Neural progenitor cell (in vitro differentiated cells): ENCODE measurements around the gene SBF1. TPM values are rescaled to one million over a fixed set of nuclear protein-coding genes. Genes with fewer than 3 reads are reported as not detected.

Experiments used
- DNase-seq: peaks from one replicate; pipeline ENCODE4 v3.0.0-alpha.2; 2016; ENCODE audit warnings: low spot score
- H2AFZ ChIP-seq: fragments of 200-600 bp; sonication (generic); replicated peaks from 2 replicates; pipeline ENCODE4 v1.6.1; 2016; ENCODE audit warnings: antibody characterized with exemption
- H3F3A ChIP-seq: fragments of 200-600 bp; sonication (generic); 2 replicates; pipeline ENCODE4 v1.6.1; 2016; ENCODE audit warnings: antibody characterized with exemption, low read depth
- H3K27ac ChIP-seq: fragments of 200-600 bp; sonication (generic); 2 replicates; pipeline ENCODE4 v1.5.1; 2016; ENCODE audit warnings: mild to moderate bottlenecking
- H3K27me3 ChIP-seq: fragments of 200-600 bp; sonication (generic); 2 replicates; pipeline ENCODE4 v1.6.1; 2016; ENCODE audit warnings: mild to moderate bottlenecking, moderate library complexity
- H3K36me3 ChIP-seq: fragments of 200-600 bp; sonication (generic); 2 replicates; pipeline ENCODE4 v1.5.1; 2016
- H3K4me1 ChIP-seq: fragments of 200-600 bp; sonication (generic); 2 replicates; pipeline ENCODE4 v1.6.1; 2016; ENCODE audit warnings: mixed run types
- H3K4me2 ChIP-seq: fragments of 200-600 bp; sonication (generic); 2 replicates; pipeline ENCODE4 v1.6.1; 2016
- H3K4me3 ChIP-seq: fragments of 200-600 bp; sonication (generic); 2 replicates; pipeline ENCODE4 v1.5.1; 2016
- H3K79me2 ChIP-seq: fragments of 200-600 bp; sonication (generic); 2 replicates; pipeline ENCODE4 v1.6.1; 2016; ENCODE audit warnings: low read depth
- H3K9ac ChIP-seq: fragments of 200-600 bp; sonication (generic); 2 replicates; pipeline ENCODE4 v1.6.1; 2016
- H3K9me3 ChIP-seq: fragments of 200-600 bp; sonication (generic); 2 replicates; pipeline ENCODE4 v1.5.1; 2016; ENCODE audit warnings: low read depth
- H4K20me1 ChIP-seq: fragments of 200-600 bp; sonication (generic); 2 replicates; pipeline ENCODE4 v1.6.1; 2016; ENCODE audit warnings: low read depth
- H3K27ac Mint-ChIP-seq: 3 replicates; pipeline ENCODE4 v1.8.0; 2021; ENCODE audit warnings: mixed read lengths
- H3K27me3 Mint-ChIP-seq: 2 replicates; pipeline ENCODE4 v1.8.0; 2022; ENCODE audit warnings: low read depth, mild to moderate bottlenecking, inconsistent platforms, moderate library complexity, mixed read lengths; ENCODE audit not compliant: insufficient read depth
- H3K36me3 Mint-ChIP-seq: 3 replicates; pipeline ENCODE4 v1.8.0; 2021; ENCODE audit warnings: mixed read lengths
- H3K4me1 Mint-ChIP-seq: 3 replicates; pipeline ENCODE4 v1.8.0; 2021; ENCODE audit warnings: mixed read lengths
- H3K4me3 Mint-ChIP-seq: 3 replicates; pipeline ENCODE4 v1.8.0; 2021; ENCODE audit warnings: mild to moderate bottlenecking, moderate library complexity, mixed read lengths
- H3K9me3 Mint-ChIP-seq: 3 replicates; pipeline ENCODE4 v1.8.0; 2020; ENCODE audit warnings: mixed read lengths
- EZH2 ChIP-seq: fragments of 200-600 bp; sonication (generic); IDR thresholded peaks from 2 replicates; pipeline ENCODE4 v1.6.1; 2017; ENCODE audit warnings: antibody characterized with exemption, mild to moderate bottlenecking, moderate library complexity
- EZH2phosphoT487 ChIP-seq: fragments of 200-600 bp; sonication (generic); IDR thresholded peaks from 2 replicates; pipeline ENCODE4 v1.6.1; 2017; ENCODE audit warnings: antibody characterized with exemption
- total RNA-seq: library from RNA; depleted of rRNA; stranded (reverse); fragments of >200 nt; gene quantifications from 2 replicates; pipeline ENCODE4 v1.2.3, GENCODE V29; 2015; ENCODE audit warnings: low replicate concordance
- TF ChIP-seq, protein P1 (sequence below): fragments of 200-600 bp; sonication (generic); IDR thresholded peaks from 2 replicates; pipeline ENCODE4 v1.5.1; 2017; ENCODE audit warnings: antibody characterized with exemption, mild to moderate bottlenecking

SBF1 gene
- total RNA-seq, 1 donor from 2014 or later = 25.8 TPM

DNA sequence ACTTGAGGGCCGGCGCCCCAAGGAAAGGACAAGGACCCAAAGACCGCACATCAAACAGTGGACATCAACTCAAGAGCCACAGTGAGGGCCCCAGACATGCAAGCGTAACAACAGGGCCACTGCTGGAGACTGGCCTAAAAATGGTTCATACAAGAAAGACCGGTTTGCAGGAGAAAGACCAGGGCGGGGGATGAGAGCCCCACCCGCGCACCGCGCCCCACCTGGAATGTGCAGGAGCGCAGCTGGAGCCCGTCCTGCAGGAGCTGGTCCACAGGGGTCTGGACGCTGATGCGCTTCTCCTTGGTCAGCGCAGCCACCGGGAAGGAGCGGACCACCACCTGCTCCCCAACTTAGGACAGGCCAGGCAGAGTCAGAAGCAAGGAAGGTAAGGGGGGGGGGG lies 13.9 kb downstream of the SBF1 start:
- H3K4me1 ChIP-seq = no peaks in the 10 kb centered on the region
- no peak overlapping the region for H3K4me3 ChIP-seq
- TF ChIP-seq EZH2 (no peak), EZH2phosphoT487 (no peak)
- TF ChIP-seq, protein P1, sequence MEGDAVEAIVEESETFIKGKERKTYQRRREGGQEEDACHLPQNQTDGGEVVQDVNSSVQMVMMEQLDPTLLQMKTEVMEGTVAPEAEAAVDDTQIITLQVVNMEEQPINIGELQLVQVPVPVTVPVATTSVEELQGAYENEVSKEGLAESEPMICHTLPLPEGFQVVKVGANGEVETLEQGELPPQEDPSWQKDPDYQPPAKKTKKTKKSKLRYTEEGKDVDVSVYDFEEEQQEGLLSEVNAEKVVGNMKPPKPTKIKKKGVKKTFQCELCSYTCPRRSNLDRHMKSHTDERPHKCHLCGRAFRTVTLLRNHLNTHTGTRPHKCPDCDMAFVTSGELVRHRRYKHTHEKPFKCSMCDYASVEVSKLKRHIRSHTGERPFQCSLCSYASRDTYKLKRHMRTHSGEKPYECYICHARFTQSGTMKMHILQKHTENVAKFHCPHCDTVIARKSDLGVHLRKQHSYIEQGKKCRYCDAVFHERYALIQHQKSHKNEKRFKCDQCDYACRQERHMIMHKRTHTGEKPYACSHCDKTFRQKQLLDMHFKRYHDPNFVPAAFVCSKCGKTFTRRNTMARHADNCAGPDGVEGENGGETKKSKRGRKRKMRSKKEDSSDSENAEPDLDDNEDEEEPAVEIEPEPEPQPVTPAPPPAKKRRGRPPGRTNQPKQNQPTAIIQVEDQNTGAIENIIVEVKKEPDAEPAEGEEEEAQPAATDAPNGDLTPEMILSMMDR = no peak
- H3K36me3 Mint-ChIP-seq = peaks cover 13% of the 10 kb centered on the region
- H2AFZ ChIP-seq = no peak overlapping the region
- H3K4me3 Mint-ChIP-seq = no peak overlapping the region
- no peaks in the 10 kb centered on the region for H3K79me2 ChIP-seq
- no peak overlapping the region for H3K9ac ChIP-seq
- H3K36me3 ChIP-seq = no peaks in the 10 kb centered on the region
- H3K9me3 Mint-ChIP-seq = no peaks in the 10 kb centered on the region
- no peaks in the 10 kb centered on the region for H3K9me3 ChIP-seq
- no peak overlapping the region for H3K27ac ChIP-seq
- no peaks in the 10 kb centered on the region for H3K4me1 Mint-ChIP-seq
- H3K27me3 ChIP-seq = no peaks in the 10 kb centered on the region
- no peaks in the 10 kb centered on the region for H3F3A ChIP-seq
- no peak overlapping the region for H3K27ac Mint-ChIP-seq
- DNase-seq = no peak
- no peak overlapping the region for H3K4me2 ChIP-seq
- peaks cover 3% of the 10 kb centered on the region for H3K27me3 Mint-ChIP-seq
- peaks cover 5% of the 10 kb centered on the region for H4K20me1 ChIP-seq

DNA sequence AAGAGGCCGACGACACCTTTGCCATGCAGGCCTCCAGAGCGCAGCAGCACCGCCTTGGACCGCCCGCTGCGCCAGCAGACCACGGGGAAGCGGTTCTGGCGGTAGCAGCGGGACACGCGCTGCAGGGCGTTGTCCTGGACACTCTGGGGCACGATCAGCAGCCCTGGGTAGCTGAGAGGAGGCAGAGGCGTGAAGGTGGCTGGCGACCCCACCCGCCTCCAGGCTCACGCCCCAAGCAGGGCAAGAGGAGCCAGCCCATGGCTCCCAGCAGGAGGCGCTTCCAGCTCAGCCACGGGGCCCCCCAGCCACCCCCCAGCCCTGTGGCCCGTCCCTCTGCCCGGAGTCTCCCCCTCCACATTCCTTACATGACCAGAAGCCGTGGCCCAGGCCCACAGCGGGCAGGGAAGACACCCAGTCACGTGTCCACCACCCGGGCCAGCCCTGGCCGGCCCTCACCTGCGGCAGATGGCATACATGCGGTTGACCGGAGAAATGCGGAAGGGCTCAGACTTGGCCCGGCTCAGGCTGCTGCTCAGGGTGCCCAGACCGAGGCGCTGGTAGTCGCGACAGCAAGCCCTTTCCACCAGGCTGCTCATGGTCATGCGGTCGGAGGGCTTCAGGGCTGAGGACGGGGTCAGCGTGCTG lies 15.2 kb downstream of the SBF1 start:
- no peak overlapping the region for H3K4me3 Mint-ChIP-seq
- H3K27ac Mint-ChIP-seq = no peak overlapping the region
- Histone ChIP-seq H3K4me3 (no peak overlapping the region), H3K36me3 (no peaks in the 10 kb centered on the region), H3K4me1 (no peaks in the 10 kb centered on the region), H3K9ac (no peak overlapping the region), H3F3A (no peaks in the 10 kb centered on the region), H3K9me3 (no peaks in the 10 kb centered on the region), H3K27ac (no peak overlapping the region), H3K79me2 (no peaks in the 10 kb centered on the region), H3K27me3 (no peaks in the 10 kb centered on the region), H3K4me2 (no peak overlapping the region), H2AFZ (no peak overlapping the region), H4K20me1 (peaks cover 5% of the 10 kb centered on the region)
- H3K9me3 Mint-ChIP-seq = no peaks in the 10 kb centered on the region
- H3K4me1 Mint-ChIP-seq = no peaks in the 10 kb centered on the region
- peaks cover 15% of the 10 kb centered on the region for H3K36me3 Mint-ChIP-seq
- TF ChIP-seq EZH2 (no peak), EZH2phosphoT487 (no peak)
- TF ChIP-seq, protein P1 = no peak
- peaks cover 3% of the 10 kb centered on the region for H3K27me3 Mint-ChIP-seq
- no peak for DNase-seq

DNA sequence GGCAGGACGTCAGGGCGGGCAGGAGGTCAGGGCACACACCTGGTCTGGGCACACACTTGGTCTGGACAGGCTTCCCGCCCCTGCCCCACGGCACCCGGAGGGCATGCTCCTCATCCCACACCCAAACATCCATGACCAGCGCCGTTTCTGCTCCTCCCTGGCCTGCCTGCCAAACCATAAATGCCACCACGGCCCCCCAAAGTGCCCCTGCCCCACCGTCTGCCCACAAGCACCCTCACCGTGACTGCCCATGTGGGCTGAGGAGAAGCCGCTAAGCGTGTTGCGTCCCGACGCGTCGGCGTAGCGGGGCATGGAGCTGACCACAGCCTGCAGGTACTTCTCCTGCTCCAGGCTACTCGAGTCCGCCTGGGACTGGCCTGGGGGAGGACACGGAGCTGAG lies 15.8 kb downstream of the SBF1 start:
- Histone ChIP-seq H2AFZ (no peak overlapping the region), H3F3A (no peaks in the 10 kb centered on the region), H3K27ac (no peak overlapping the region), H3K4me1 (no peaks in the 10 kb centered on the region), H3K79me2 (no peaks in the 10 kb centered on the region), H4K20me1 (peaks cover 5% of the 10 kb centered on the region), H3K9ac (no peak overlapping the region), H3K4me3 (no peak overlapping the region), H3K9me3 (no peaks in the 10 kb centered on the region), H3K27me3 (no peaks in the 10 kb centered on the region), H3K4me2 (no peak overlapping the region), H3K36me3 (no peaks in the 10 kb centered on the region)
- no peak overlapping the region for H3K27ac Mint-ChIP-seq
- H3K4me3 Mint-ChIP-seq = no peak overlapping the region
- no peak for TF ChIP-seq EZH2phosphoT487
- TF ChIP-seq, protein P1 = no peak
- no peak for TF ChIP-seq EZH2
- peaks cover 15% of the 10 kb centered on the region for H3K36me3 Mint-ChIP-seq
- peaks cover 2% of the 10 kb centered on the region for H3K27me3 Mint-ChIP-seq
- no peak for DNase-seq
- no peaks in the 10 kb centered on the region for H3K4me1 Mint-ChIP-seq
- H3K9me3 Mint-ChIP-seq = no peaks in the 10 kb centered on the region
